Endothelial cell of hepatic sinusoid (primary cell): ENCODE measurements around the gene MMP20.

Experiments used
- in situ Hi-C: cut with HindIII; loops from 2 replicates; pipeline ENCODE4 v1.10.0; 2017; ENCODE audit warnings: low sequenced_read_pairs

MMP20 gene

DNA sequence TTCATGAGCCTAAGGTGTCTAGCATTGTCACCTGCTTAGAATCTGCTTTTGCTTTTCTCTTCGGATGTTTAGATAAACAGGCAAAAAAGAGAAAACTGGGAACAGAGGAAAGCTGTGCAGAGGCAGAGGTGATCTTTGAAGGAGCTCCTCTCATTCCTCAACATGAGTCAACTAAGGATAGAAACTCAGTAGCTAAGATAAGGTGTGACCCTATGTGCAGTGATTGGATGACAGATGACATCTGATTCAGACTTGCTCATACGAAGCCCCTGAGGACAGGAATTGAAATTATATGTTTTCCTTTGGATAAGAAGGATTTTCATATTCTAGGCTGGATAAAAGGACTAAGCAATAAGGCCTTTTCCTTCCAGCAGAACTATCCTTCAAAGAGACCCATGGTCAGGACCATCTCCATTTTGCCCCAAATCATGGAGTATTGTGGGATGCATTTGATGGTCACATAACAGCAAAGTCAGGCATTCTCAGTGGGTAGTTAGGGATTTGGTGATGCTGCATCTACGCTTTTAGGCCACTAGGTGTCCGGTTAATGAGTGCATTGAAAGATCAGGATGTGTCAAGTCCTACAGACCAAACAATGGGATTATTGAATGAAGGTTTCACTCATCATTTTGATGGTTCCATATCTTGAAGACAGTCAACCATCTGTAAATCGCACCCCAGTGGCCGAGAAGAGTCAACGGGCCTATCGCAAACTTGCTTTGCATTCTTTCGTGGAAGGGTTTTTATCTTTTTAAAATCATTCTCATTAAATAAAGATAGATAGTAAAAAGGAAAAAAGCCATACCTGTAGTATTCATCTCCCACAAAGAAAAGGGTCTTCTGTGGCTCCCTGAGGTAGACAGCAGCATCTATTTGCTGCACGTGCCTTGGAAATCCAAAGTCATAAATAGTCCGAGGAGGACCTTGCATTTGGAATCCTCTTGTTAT is 32.2 kb downstream of the MMP20 start:
- in situ Hi-C loops, result no loop called here

DNA sequence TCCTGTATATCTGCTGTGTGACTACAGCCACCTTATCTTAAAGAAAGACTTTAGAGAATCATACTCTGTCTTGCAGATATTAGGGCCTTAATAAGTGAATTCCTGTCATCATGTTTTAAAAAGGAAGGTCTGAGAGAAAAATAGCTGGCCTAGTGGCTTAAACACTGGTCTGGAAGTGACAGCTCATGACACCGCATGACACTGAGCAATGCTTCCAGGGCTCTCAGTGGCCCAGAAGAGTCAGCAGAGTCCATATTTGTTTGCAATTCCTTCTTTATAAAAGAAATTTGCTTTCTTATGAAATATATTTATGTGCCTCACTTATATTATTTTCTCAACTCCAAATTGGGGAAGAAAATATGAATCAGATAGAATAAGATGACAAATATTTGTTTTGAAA is 33.0 kb downstream of the MMP20 start:
- in situ Hi-C loops, result no loop called here

DNA sequence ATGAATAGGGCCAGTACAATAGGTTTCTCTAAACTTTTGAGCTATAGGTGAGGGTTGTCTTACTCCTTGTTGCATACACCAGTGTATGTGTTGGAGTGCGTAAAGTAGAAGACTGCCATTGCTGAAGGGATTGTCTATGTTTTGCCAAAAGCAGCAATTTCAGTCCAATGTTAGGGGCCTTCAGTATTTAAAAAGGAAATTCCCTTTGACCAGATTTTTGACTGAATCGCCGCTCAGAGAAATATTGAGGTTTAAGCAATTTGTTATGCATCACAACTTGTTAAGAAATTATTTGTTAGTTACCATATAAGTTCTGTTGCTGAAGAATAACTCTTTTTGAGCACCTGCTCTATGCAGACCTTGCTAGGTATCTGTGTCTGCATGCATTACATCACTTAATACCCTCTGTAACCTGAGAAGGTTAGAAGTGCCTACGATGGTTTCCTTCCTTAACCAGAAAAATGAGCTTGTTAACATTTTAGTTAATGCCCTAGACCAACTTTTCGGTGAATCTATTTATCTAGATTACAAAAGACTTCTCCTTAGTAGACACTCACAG is 33.9 kb downstream of the MMP20 start:
- in situ Hi-C loops, result no loop called here

DNA sequence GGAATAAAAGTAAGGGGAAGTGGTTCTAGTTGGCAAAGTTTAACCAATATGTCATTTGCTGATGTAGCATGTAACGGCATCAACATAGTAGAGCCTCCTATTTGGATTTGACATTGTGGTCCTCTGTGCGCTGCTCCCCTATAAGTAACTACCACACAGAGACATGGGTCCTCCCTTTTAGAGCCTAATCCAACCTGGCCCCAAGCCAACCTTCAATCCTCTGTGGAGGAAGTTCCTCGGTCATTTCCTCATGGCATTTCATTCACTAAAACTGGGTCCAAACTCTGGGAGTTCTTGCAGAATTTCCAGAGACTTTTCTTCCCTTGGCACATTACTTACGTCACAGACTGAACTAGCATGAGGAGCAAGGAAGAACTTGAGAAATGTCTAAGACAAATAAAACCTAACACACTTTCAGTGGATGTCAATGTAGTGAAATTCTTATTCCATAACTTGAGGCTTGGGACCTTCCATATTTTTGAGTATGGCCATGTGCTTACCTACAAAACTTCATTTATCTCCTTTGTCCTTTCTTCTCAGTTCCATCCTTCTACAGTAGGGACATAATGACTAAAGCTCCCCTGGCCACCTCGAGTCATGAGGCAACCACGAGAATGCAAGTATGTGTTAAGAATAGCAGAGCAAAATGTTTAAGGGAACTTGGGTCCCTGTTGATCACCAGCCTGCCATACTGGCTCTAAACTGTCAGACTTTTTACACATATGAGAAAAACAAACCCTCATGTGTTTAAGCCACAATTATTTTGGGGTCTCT is 34.7 kb downstream of the MMP20 start:
- in situ Hi-C loops, result no loop called here

DNA sequence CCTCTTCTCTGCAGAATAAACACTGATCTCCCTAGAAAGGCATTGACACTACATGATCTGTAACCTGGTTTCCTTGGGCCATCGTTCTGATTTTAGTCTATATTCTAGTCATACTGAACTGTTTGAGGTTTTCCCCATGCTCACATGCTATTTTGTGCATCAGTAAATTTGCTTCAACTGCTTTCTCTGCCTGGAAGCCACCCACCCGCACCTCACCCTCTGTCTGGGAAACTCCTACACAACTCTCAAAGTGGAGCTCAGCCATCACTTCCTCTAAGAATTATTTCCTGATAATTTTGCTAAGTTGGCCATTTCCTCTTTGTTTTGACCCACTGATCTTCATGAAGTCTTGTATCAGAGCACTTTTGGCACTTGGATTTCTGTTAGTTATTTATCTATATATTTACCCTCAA is 36.1 kb downstream of the MMP20 start:
- in situ Hi-C loops, result no loop called here

DNA sequence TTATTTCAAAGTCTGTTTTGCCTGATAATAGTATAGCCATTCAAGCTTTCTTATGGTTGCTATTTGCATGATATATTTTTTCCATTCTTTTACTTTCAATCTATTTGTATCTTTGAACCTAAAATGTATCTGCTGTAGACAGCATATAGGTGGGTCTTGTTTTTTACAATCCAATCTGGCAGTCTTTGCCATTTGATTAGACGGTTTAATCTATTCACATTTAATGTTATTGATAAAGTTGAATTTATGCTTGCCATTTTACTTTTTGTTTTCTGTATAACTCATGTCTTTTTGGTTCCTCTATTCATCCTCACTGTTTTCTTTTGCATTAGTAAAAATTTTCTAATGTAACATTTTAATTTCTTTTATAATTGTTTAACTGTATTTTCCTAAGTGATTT is 37.4 kb downstream of the MMP20 start:
- in situ Hi-C loops, result no loop called here

DNA sequence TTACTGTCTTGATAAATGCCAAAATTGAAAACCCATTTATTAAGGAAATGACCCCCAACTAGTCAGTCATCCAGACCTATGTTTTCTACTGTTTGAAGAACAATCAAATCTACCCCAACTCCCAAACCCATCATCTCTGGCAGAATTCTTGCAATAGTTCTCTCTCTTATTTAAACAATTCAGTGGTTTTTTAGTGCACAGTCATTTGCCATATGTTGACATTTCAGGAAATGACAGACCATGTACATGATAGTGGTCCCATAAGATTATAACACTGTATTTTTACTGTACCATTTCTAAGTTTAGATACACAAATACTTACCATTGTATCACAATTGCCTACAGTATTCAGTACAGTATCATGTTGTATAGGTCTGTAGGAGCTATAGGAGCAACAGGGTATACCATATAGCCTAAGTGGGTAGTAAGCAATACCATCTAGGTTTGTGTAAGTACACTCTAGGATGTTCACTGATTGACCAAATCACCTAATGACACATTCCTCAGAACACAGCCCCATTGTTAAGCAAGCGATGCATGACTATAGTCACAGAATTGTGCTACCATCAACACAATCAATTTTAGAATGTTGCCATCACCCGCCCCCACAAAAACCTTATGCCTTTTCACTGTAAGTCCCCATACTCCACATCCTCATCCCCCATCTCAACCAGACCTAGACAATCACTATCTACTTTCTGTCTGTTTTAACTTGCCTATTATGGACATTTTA is 41.8 kb downstream of the MMP20 start:
- in situ Hi-C loops, result no loop called here

DNA sequence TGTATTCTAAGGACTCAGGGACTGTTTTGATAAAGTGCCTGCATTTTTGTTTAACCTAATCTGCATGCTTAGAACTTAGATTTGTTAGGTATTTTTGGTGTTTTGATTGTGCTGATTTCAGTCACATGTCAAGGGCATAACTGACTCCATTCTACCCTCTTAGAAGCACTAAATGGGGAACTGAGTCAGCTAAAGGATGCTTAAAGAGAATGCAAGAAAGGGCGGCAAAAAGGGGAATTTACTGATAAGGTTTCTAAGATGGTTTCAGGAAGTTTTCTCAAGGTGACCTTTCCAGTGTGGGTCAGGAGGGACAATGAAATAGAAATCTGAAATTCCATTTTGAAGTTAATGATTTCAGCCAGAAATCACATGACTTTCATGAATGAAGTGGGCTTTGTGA is 43.0 kb downstream of the MMP20 start:
- in situ Hi-C loops, result no loop called here

DNA sequence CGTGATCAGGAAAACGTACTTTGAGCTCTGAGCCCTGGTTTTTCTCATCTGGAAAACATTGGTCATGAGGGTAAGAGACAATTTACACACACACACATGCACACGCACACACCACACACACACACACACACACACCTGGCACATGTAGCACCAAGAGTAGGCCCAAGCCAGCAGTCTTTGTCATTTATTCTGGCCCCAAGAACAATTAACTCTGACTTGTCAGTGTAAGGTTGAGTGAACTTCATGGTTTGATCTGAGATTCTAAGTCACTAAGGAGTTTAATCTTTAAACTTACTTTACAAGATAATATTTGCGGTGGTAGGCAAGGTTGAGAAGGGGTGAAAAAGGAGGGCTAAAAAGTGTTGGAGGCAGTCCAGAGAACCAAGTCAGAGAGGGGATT is 44.1 kb downstream of the MMP20 start:
- in situ Hi-C loops, result no loop called here

DNA sequence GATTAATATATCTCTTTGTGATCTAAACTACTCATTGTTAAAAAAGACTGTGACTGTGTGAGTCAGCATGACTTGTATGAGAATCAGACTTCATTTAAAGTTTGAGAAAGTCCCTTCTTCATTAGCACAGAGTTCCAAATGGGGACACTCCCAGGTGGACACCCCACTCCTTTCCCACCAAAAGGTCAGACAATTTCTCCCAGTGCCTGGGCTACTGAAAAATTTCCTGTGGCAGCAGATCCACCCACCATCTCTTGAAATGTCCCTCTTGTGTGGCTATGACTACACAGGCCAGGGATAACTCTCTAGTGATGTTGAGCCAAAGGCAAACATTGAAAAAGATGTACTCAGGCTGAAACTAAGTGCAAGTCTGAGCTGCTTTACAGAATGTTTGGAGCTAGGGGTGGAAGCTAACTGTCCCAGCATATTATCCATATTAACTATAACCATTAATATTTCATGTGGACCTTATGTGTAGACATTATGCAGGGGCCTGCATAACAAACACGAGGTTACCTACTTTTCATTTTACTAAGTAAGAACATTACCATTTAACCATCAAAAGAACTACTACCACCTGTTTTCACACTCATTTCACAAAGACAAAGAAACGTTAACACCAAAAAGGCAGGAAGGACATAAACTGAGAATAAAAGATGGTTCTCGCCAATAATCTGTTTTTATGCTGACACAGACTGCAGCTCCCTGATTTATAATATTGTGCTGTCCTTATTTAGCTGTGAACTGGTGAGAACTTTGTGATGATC is 44.8 kb downstream of the MMP20 start:
- in situ Hi-C loops, result no loop called here

DNA sequence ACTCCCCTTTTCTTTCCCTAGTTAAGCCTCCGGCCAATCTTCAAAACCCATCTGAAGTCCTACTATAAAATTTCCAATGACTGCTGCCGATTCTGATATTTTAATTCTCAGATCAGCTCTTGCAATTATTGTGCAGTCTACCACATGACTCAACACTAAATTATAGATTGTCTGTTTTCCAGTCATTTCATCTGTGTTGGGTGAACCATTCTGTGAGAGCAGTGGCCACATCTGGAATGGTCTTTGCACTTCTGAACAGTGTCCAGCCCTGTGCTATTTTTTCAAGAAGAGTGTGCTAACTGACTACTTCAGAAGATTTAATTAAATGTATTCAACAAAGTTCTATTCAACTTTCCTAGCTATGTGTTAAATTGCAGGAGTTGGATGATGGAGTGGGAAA is 47.4 kb downstream of the MMP20 start:
- in situ Hi-C loops, result no loop called here

DNA sequence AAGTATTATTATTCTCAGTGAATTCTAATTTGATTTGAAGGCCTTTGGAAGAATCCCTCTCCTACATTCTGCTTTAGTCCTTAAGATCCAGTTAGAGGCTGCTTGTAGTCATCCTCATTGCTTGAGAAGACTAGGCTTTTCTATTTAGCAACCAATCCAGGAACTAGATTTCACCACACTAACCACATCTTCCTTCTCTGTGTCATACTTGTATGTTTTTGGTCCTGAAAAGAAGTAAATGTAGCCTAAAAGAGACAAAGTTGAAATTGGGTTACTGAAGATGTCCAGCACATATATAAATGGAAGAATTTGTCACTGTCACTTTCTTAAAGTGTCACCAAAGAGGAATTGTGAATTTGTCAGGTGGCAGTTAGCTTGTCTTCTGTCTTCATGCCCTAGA is 48.0 kb downstream of the MMP20 start:
- in situ Hi-C loops, result no loop called here

DNA sequence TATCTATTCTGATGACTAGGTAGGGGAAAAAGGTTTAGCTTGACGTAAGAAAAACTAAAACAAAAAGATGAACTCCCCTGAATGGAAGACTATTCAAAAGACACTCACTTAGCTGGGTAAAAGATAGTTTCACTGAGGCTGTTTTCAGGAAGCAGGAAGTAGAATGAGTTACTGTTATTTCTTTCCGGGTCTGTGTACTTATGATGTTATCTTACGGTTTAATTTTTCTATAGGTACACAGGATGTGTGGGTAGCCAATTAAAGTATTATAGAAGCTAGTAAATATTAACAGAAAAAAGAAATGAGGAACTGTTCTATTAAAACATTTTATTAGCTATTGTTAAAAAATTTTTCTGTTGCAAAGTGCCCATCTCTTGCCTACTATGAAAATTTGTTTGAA is 48.8 kb downstream of the MMP20 start:
- in situ Hi-C loops, result no loop called here

DNA sequence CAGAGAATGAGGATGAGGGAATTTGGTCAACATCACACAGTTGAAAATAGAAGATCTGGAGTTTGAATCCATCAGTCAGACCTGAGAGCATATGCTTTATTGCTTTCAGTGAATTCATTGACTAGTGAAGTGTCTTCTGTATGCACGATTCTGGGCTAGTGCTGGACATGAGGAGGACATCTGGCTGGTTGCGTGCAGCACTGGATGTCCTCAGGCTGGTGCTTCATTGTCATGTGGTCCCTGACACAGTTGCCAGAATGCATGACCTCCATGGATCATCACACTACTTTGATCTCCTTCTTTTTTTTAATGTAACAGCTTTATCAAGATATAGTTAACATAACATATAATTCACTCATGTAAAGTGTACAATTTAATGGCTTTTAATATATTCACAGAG is 50.1 kb downstream of the MMP20 start:
- in situ Hi-C loops, result no loop called here

DNA sequence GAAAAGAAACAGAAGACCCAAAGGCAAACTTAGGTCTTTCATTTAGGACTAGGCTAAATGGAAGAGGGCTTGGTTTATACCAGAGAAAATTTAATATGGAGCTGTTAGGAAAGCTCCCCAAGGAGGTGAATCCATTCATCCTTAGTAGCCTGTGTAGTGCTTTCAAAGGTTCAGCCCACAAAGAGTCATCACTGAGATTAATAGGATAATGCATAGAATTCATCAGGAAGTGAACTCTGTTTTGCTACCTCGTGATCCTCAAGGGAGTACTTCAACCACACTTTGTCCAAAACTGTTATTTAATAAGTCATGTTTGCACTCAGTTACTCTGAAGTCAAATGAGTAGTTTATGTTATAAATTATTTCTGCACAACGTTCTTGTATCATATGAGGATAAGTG is 51.3 kb downstream of the MMP20 start:
- in situ Hi-C loops, result no loop called here

DNA sequence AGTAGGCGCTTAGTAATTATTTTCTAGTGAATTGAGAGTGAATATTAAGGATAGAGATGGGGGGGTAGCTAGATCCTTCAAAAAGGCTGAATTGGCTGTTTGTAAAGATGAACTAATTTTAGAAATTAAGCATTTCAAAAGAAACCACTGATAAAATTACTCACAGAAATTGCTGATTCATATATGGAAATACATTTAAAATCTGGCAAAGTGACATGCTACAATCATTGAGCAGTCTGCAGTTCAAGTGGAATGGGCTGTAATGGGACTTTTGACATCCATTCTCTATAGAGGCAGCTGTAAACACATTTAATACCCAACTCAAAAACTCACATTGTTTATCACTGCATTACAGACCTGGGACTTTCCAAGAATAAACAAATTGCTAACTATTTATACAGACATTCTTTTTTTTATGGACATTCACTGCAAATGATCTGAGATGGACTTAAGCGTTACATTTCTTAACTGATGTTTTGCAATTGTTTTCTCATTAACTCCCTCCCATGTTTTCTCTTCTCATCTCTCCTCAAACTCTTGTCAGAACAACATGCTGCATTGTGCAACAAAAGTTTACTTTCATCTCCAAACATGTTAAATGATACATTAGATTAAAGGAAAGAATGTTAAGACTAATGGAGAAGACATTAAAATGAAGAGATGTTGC is 52.4 kb downstream of the MMP20 start:
- in situ Hi-C loops, result no loop called here

DNA sequence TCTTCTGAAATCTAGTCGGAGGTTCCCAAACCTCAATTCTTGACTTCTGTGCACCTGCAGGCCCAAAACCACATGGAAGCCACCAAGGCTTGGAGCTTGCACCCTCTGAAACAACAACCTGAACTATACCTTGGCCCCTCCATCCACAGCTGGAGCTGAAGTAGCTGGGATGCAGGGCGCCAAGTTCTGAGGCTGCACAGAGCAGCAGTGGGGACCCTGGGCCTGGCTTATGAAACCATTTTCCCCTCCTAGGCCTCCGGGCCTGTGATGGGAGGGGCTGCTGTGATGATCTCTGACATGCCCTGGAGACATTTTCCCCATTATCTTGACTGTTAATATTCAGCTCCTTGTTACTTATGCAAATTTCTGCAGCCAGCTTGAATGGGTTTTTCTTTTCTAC is 56.3 kb downstream of the MMP20 start:
- in situ Hi-C loops, result no loop called here

DNA sequence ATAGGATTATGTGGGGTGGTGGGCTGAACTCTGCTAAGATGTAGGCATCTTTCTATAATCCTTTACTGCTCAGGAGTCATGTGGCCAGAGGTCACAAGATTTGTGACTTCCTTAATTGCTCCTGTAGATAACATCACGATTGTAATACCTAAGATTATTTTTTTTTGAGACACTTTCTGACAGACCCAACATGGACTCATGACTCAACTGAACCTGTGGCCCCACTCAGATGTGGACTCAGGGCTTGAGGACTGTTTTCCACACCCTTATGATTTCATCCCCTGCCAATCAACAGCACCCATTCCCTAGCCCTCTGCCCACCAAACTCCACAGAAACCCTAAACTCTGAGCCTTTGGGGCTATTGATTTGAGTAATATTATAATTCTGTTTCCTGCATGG is 59.0 kb downstream of the MMP20 start:
- in situ Hi-C loops, result no loop called here

DNA sequence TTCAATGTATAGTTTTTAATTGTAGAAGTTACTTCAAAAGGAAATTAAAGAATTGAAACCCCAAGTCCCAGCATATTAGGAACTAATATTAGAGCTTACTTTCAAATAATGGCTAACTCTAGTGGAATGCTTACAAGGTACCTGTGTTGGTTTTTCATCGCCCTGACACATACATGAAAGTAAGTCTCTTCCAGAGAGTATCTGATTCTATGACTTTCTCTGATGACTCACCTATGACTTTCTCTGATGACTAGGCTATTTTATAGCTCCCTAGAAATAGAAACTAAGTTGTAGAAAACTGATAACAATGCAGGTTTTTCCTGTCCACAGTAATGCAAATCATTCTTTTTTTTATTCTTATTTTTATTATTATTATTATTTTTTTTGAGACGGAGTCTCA is 61.0 kb downstream of the MMP20 start:
- in situ Hi-C loops, result no loop called here

DNA sequence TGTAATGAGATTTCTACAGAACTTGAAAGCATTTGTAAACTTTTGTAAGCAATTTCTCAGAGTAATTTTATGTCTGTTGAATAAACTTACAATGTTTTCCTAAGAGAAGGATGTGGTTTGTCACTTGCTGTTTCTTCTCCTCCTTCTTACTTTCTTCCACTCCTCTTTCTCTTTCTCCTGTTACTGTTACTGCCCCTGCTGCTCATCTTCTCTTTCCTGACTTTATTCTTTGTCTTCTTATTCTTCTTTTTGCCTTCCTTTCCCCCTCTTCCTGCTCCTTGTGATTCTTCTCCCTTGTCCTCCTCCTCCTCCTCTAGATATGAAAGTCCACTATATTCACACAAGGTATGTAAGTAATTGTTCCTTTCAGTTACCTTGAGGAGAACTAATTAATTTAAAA is 63.5 kb downstream of the MMP20 start:
- in situ Hi-C loops, result no loop called here
